Brain microvascular endothelial cell (primary cell): ENCODE measurements around the gene EIF3F.
A peak's percentile ranks its signal among the peaks of the same experiment; 100 is the strongest.

Experiments
- DNase-seq: peaks from one replicate; pipeline ENCODE4 v3.0.0-alpha.2; 2020
- H3K27ac ChIP-seq: fragments of 250-450 bp; sonication (Bioruptor Pico); 2 replicates; pipeline ENCODE4 v1.5.1; 2020; ENCODE audit warnings: mild to moderate bottlenecking, moderate library complexity
- H3K27me3 ChIP-seq: fragments of 250-450 bp; sonication (Bioruptor Pico); replicated peaks from 2 replicates; pipeline ENCODE4 v1.5.1; 2020; ENCODE audit warnings: mild to moderate bottlenecking
- H3K36me3 ChIP-seq: fragments of 250-450 bp; sonication (Bioruptor Pico); replicated peaks from 2 replicates; pipeline ENCODE4 v1.5.1; 2020; ENCODE audit warnings: mild to moderate bottlenecking
- H3K4me3 ChIP-seq: 2 replicates; pipeline ENCODE4 v1.5.1; 2011; ENCODE audit warnings: low read depth, mild to moderate bottlenecking, control low read depth, low read length, moderate library complexity
- CTCF ChIP-seq: IDR thresholded peaks from 2 replicates; pipeline ENCODE4 v1.5.1; 2011; ENCODE audit warnings: low read depth, mild to moderate bottlenecking, moderate library complexity, low read length, control low read depth, inconsistent platforms; ENCODE audit errors: missing control alignments
- in situ Hi-C: cut with HindIII; loops from 2 replicates; pipeline ENCODE4 v1.10.0; 2017; ENCODE audit warnings: low sequenced_read_pairs, low pct_ligation_motif_present

Gene EIF3F

GRCh38 chr11:7986768-7987559 lies at the start of gene EIF3F:
TSS of gene EIF3F (plus strand) at chr11:7987337. CDS start at chr11:7987353, 16 bp downstream.
- Histone ChIP-seq H3K27me3 (no peaks in the 10 kb centered on the region), H3K36me3 (peaks cover 10% of the 10 kb centered on the region), H3K4me3 (peak within 1 kb of the TSS; percentile 66), H3K27ac (peak within 1 kb of the TSS; percentile 66)
- peak; percentile 100 for DNase-seq
- peak; percentile 89 for TF ChIP-seq CTCF
- in situ Hi-C loops = no loop called here

- in situ Hi-C loops = no loop called here
- no peak overlapping the region for H3K27ac ChIP-seq
- TF ChIP-seq CTCF = no peak
- no peaks in the 10 kb centered on the region for H3K36me3 ChIP-seq
- no peak for DNase-seq
- H3K4me3 ChIP-seq = no peak overlapping the region
- H3K27me3 ChIP-seq = no peaks in the 10 kb centered on the region
Observed at GRCh38 chr11:7941146-7941545, 46.0 kb upstream of the EIF3F start.

- DNase-seq = no peak
- in situ Hi-C loops = no loop called here
- TF ChIP-seq CTCF = no peak
- H3K27ac ChIP-seq = no peak within 1 kb of the TSS
- H3K36me3 ChIP-seq = no peaks in the 10 kb centered on the region
- H3K27me3 ChIP-seq = no peaks in the 10 kb centered on the region
- H3K4me3 ChIP-seq = no peak within 1 kb of the TSS
Observed at GRCh38 chr11:7941608-7942007, 45.5 kb upstream of the EIF3F start, which contains the start of gene OR10A3. TSS of gene OR10A3 (minus strand) at chr11:7941708. CDS start at chr11:7939520, 2,188 bp downstream.

GRCh38 chr11:7944123-7944522 lies 43.0 kb upstream of the EIF3F start:
- Histone ChIP-seq H3K4me3 (no peak overlapping the region), H3K36me3 (no peaks in the 10 kb centered on the region), H3K27ac (no peak overlapping the region), H3K27me3 (no peaks in the 10 kb centered on the region)
- in situ Hi-C loops = no loop called here
- TF ChIP-seq CTCF = no peak
- no peak for DNase-seq

GRCh38 chr11:7949934-7950333 lies 37.2 kb upstream of the EIF3F start:
- in situ Hi-C loops = no loop called here
- DNase-seq = no peak
- Histone ChIP-seq H3K4me3 (no peak overlapping the region), H3K36me3 (no peaks in the 10 kb centered on the region), H3K27me3 (no peaks in the 10 kb centered on the region), H3K27ac (no peak overlapping the region)
- no peak for TF ChIP-seq CTCF
